ENCODE data around the gene CFAP70. TPM values are rescaled to one million over a fixed set of nuclear protein-coding genes. Genes with fewer than 3 reads are reported as not detected.

CFAP70 gene
- total RNA-seq, 1 donor from 2014 or later = 1.3 TPM

- no peak for TF ChIP-seq CTCF (IDR thresholded peaks at IDR 0.05; ENCODE audit: partially characterized antibody, unreplicated experiment)
- H3K27ac Mint-ChIP-seq (ENCODE audit: unreplicated experiment) = peak within 1 kb of the TSS; percentile 90
- peak within 1 kb of the TSS; percentile 99 for H3K4me3 Mint-ChIP-seq (ENCODE audit: unreplicated experiment)
- peaks cover 2% of the 10 kb centered on the region for H3K27me3 Mint-ChIP-seq (ENCODE audit: unreplicated experiment)
- no peaks in the 10 kb centered on the region for H3K36me3 Mint-ChIP-seq (ENCODE audit: unreplicated experiment)
- peak; percentile 98 for DNase-seq
- H3K9me3 Mint-ChIP-seq (ENCODE audit: unreplicated experiment) = peaks cover 8% of the 10 kb centered on the region
- peaks cover 18% of the 10 kb centered on the region for H3K4me1 Mint-ChIP-seq (ENCODE audit: low read depth, unreplicated experiment)
These were observed 111.8 kb downstream of the CFAP70 start, which contains the start of gene DNAJC9 for GRCh38 chr10:73246646-73247508. DNAJC9 (minus strand) TSS chr10:73247255; CDS start chr10:73247189, 66 bp downstream.

GRCh38 chr10:73246322-73246645 is 112.4 kb downstream of the CFAP70 start:
- Mint-ChIP-seq H3K9me3 (ENCODE audit: unreplicated experiment) (peaks cover 8% of the 10 kb centered on the region), H3K4me1 (ENCODE audit: low read depth, unreplicated experiment) (peaks cover 18% of the 10 kb centered on the region), H3K36me3 (ENCODE audit: unreplicated experiment) (no peaks in the 10 kb centered on the region), H3K27ac (ENCODE audit: unreplicated experiment) (peak overlapping the region; percentile 83), H3K27me3 (ENCODE audit: unreplicated experiment) (peaks cover 2% of the 10 kb centered on the region), H3K4me3 (ENCODE audit: unreplicated experiment) (peak overlapping the region; percentile 99)
- no peak for TF ChIP-seq CTCF (IDR thresholded peaks at IDR 0.05; ENCODE audit: partially characterized antibody, unreplicated experiment)
- no peak for DNase-seq

- Mint-ChIP-seq H3K27me3 (ENCODE audit: unreplicated experiment) (no peaks in the 10 kb centered on the region), H3K4me3 (ENCODE audit: unreplicated experiment) (peak overlapping the region; percentile 49), H3K27ac (ENCODE audit: unreplicated experiment) (no peak overlapping the region), H3K4me1 (ENCODE audit: low read depth, unreplicated experiment) (peaks cover 15% of the 10 kb centered on the region), H3K36me3 (ENCODE audit: unreplicated experiment) (no peaks in the 10 kb centered on the region), H3K9me3 (ENCODE audit: unreplicated experiment) (peaks cover 2% of the 10 kb centered on the region)
- no peak for DNase-seq
- TF ChIP-seq CTCF (IDR thresholded peaks at IDR 0.05; ENCODE audit: partially characterized antibody, unreplicated experiment) = no peak
These were observed 113.7 kb downstream of the CFAP70 start for GRCh38 chr10:73244866-73245477.

GRCh38 chr10:73239908-73240307 is 118.8 kb downstream of the CFAP70 start:
- H3K4me1 Mint-ChIP-seq (ENCODE audit: low read depth, unreplicated experiment) = peaks cover 4% of the 10 kb centered on the region
- H3K9me3 Mint-ChIP-seq (ENCODE audit: unreplicated experiment) = no peaks in the 10 kb centered on the region
- H3K4me3 Mint-ChIP-seq (ENCODE audit: unreplicated experiment) = no peak overlapping the region
- no peaks in the 10 kb centered on the region for H3K27me3 Mint-ChIP-seq (ENCODE audit: unreplicated experiment)
- DNase-seq = no peak
- no peak for TF ChIP-seq CTCF (IDR thresholded peaks at IDR 0.05; ENCODE audit: partially characterized antibody, unreplicated experiment)
- no peaks in the 10 kb centered on the region for H3K36me3 Mint-ChIP-seq (ENCODE audit: unreplicated experiment)
- H3K27ac Mint-ChIP-seq (ENCODE audit: unreplicated experiment) = no peak overlapping the region
